H1 (cell line): ENCODE data around the gene TRIM10. TPM values are rescaled to one million over a fixed set of nuclear protein-coding genes. Genes with fewer than 3 reads are reported as not detected.

Experiments used
- CTCF ChIA-PET: fragments of 300-600 bp; sonication (Branson Sonifier 250); formaldehyde crosslinking; loops from one replicate; lab custom pipeline; 2021; ENCODE audit not compliant: partially characterized antibody; lab: Charles Lee
- POLR2A ChIA-PET: fragments of 300-600 bp; sonication (Branson Sonifier 250); formaldehyde crosslinking; loops from one replicate; lab custom pipeline; 2021; ENCODE audit warnings: inconsistent platforms; ENCODE audit not compliant: partially characterized antibody; lab: Charles Lee
- DNase-seq, 2 experiments: peaks; one replicate each; pipeline versions ENCODE4 v3.0.0 to v3.0.0-alpha.2; 2010 to 2022; ENCODE audit warnings: low spot score in 2 of 2, low read depth in 1 of 2, mixed read lengths in 1 of 2
- FAIRE-seq: peaks from 2 replicates; lab custom pipeline; 2011; peaks lifted over from hg19 to GRCh38; lab: Jason Lieb, UNC
- H2AFZ ChIP-seq: 2 replicates; pipeline ENCODE4 v1.8.1; 2012; ENCODE audit warnings: low read length, inconsistent platforms
- H2AK5ac ChIP-seq: 2 replicates; pipeline ENCODE4 v1.6.1; 2013; ENCODE audit warnings: low read depth, low read length
- H2BK120ac ChIP-seq: replicated peaks from 2 replicates; pipeline ENCODE3; 2013; ENCODE audit warnings: low read depth, low read length, inconsistent platforms
- H2BK12ac ChIP-seq: 2 replicates; pipeline ENCODE4 v1.6.1; 2013; ENCODE audit warnings: low read depth, low read length
- H2BK15ac ChIP-seq: 2 replicates; pipeline ENCODE4 v1.6.1; 2013; ENCODE audit warnings: low read length
- H2BK20ac ChIP-seq: 2 replicates; pipeline ENCODE4 v1.6.1; 2013; ENCODE audit warnings: low read length
- H2BK5ac ChIP-seq: 2 replicates; pipeline ENCODE4 v1.6.1; 2013; ENCODE audit warnings: low read depth, low read length
- H3K14ac ChIP-seq: 2 replicates; pipeline ENCODE4 v1.6.1; 2013; ENCODE audit warnings: inconsistent platforms; ENCODE audit not compliant: insufficient read length
- H3K18ac ChIP-seq: 2 replicates; pipeline ENCODE4 v1.6.1; 2013; ENCODE audit warnings: low read length; ENCODE audit errors: extremely low read depth
- H3K23ac ChIP-seq: 2 replicates; pipeline ENCODE4 v1.6.1; 2013; ENCODE audit warnings: inconsistent platforms; ENCODE audit not compliant: insufficient read length
- H3K23me2 ChIP-seq: 2 replicates; pipeline ENCODE4 v1.6.1; 2013; ENCODE audit warnings: low read depth, low read length
- H3K27ac ChIP-seq: 2 replicates; pipeline ENCODE4 v1.6.1; 2011; ENCODE audit warnings: low read depth, low read length, inconsistent platforms
- H3K27me3 ChIP-seq, 4 experiments: replicated peaks in 1 of 4; 1 replicate in 1 of 4; 2 replicates in 3 of 4; pipeline versions ENCODE4 v1.6.1 to v1.8.1; 2011 to 2013; ENCODE audit warnings: low read length in 3 of 4, mild to moderate bottlenecking in 3 of 4, inconsistent platforms in 2 of 4, mixed read lengths in 2 of 4, moderate library complexity in 1 of 4; ENCODE audit not compliant: control insufficient read depth in 3 of 4, insufficient read depth in 3 of 4; ENCODE audit errors: extremely low read depth in 1 of 4
- H3K36me3 ChIP-seq, 4 experiments: 2 replicates each; pipeline versions ENCODE4 v1.6.1 to v1.8.1; 2011 to 2013; ENCODE audit warnings: mild to moderate bottlenecking in 4 of 4, low read length in 3 of 4, moderate library complexity in 2 of 4, control low read depth in 1 of 4, inconsistent platforms in 1 of 4; ENCODE audit not compliant: insufficient read depth in 4 of 4, control insufficient read depth in 2 of 4
- H3K4ac ChIP-seq: replicated peaks from 2 replicates; pipeline ENCODE3; 2013; ENCODE audit warnings: low read length, low read depth, mixed read lengths, inconsistent platforms; ENCODE audit not compliant: insufficient read length
- H3K4me1 ChIP-seq, 4 experiments: replicated peaks in 1 of 4; 1 replicate in 1 of 4; 2 replicates in 3 of 4; pipeline versions ENCODE4 v1.6.1 to v1.8.1; 2011 to 2013; ENCODE audit warnings: low read length in 3 of 4, inconsistent platforms in 2 of 4, mixed read lengths in 1 of 4; ENCODE audit not compliant: insufficient read depth in 4 of 4, control insufficient read depth in 3 of 4
- H3K4me2 ChIP-seq, 2 experiments: 2 replicates each; pipeline versions ENCODE4 v1.6.1 to v1.8.1; 2011 to 2013; ENCODE audit warnings: low read depth in 2 of 2, low read length in 2 of 2, control low read depth in 1 of 2, inconsistent platforms in 1 of 2, mild to moderate bottlenecking in 1 of 2; ENCODE audit not compliant: insufficient read depth in 1 of 2
- H3K4me3 ChIP-seq, 4 experiments: fragments of 200-600, 300-600 bp in 1 of 4; sonication (generic), shearing (Covaris generic), sonication (Bioruptor Twin) in 1 of 4; 2 replicates each; pipeline versions ENCODE4 v1.5.1 to v1.8.1; 2011 to 2016; ENCODE audit warnings: low read length in 4 of 4, low read depth in 3 of 4, control low read depth in 2 of 4, inconsistent platforms in 2 of 4, mild to moderate bottlenecking in 2 of 4, mixed read lengths in 1 of 4, moderate library complexity in 1 of 4; ENCODE audit not compliant: insufficient read depth in 2 of 4; ENCODE audit errors: extremely low read depth in 1 of 4
- H3K56ac ChIP-seq: replicated peaks from 2 replicates; pipeline ENCODE3; 2013; ENCODE audit warnings: low read depth, mild to moderate bottlenecking, mixed read lengths, low read length, inconsistent platforms; ENCODE audit not compliant: insufficient read length
- H3K79me1 ChIP-seq: 2 replicates; pipeline ENCODE4 v1.6.1; 2013; ENCODE audit warnings: low read depth, low read length, control low read depth
- H3K79me2 ChIP-seq, 2 experiments: 2 replicates each; pipeline versions ENCODE4 v1.6.1 to v1.8.1; 2012 to 2013; ENCODE audit warnings: low read length in 2 of 2, mild to moderate bottlenecking in 2 of 2, inconsistent platforms in 1 of 2; ENCODE audit not compliant: insufficient read depth in 2 of 2, control insufficient read depth in 1 of 2
- H3K9ac ChIP-seq, 4 experiments: replicated peaks in 1 of 4; 1 replicate in 1 of 4; 2 replicates in 3 of 4; pipeline versions ENCODE4 v1.6.1 to v1.8.1; 2011 to 2013; ENCODE audit warnings: low read depth in 3 of 4, low read length in 3 of 4, control low read depth in 2 of 4, mild to moderate bottlenecking in 2 of 4, moderate library complexity in 2 of 4, inconsistent platforms in 1 of 4; ENCODE audit errors: extremely low read depth in 1 of 4
- H3K9me3 ChIP-seq, 2 experiments: 2 replicates each; pipeline versions ENCODE4 v1.6.1 to v1.8.1; 2012 to 2013; ENCODE audit warnings: mild to moderate bottlenecking in 2 of 2, moderate library complexity in 2 of 2, control low read depth in 1 of 2, inconsistent platforms in 1 of 2, low read depth in 1 of 2, low read length in 1 of 2, mixed read lengths in 1 of 2; ENCODE audit not compliant: insufficient read depth in 2 of 2
- H4K20me1 ChIP-seq, 2 experiments: replicated peaks in 1 of 2; 2 replicates each; pipeline versions ENCODE3 to v1.8.1; 2011 to 2013; ENCODE audit warnings: inconsistent platforms in 2 of 2, low read length in 2 of 2, mild to moderate bottlenecking in 1 of 2; ENCODE audit not compliant: insufficient read depth in 2 of 2, control insufficient read depth in 1 of 2
- H4K5ac ChIP-seq: 2 replicates; pipeline ENCODE4 v1.6.1; 2013; ENCODE audit warnings: low read length, low read depth, mixed read lengths, inconsistent platforms; ENCODE audit not compliant: insufficient read length
- H4K8ac ChIP-seq: 2 replicates; pipeline ENCODE4 v1.8.0; 2013; ENCODE audit warnings: mild to moderate bottlenecking, moderate library complexity, low read length, inconsistent platforms; ENCODE audit not compliant: insufficient read depth; ENCODE audit errors: extremely low read depth
- H4K91ac ChIP-seq: replicated peaks from 2 replicates; pipeline ENCODE3; 2013; ENCODE audit warnings: low read length, mixed read lengths, inconsistent platforms; ENCODE audit not compliant: insufficient read length
- ASH2L ChIP-seq: fragments of 200-600, 300-600 bp; sonication (generic); IDR thresholded peaks from one replicate; pipeline ENCODE4 v1.7.1; 2017; ENCODE audit warnings: low read length
- EZH2 ChIP-seq: fragments of 200-600 bp; sonication (generic); IDR thresholded peaks from 2 replicates; pipeline ENCODE4 v1.7.1; 2012; ENCODE audit warnings: low read depth, mild to moderate bottlenecking, moderate library complexity, low read length, inconsistent platforms; ENCODE audit not compliant: severe bottlenecking
- JUN ChIP-seq: IDR thresholded peaks from 2 replicates; pipeline ENCODE4 v1.6.1; 2011; ENCODE audit warnings: low read depth, mild to moderate bottlenecking, improper control_type of control experiment, low read length
- KDM4A ChIP-seq: IDR thresholded peaks from one replicate; pipeline ENCODE4 v1.7.1; 2012; ENCODE audit warnings: low read depth, mild to moderate bottlenecking, moderate library complexity, low read length, inconsistent platforms; ENCODE audit not compliant: severe bottlenecking
- KDM5A ChIP-seq: fragments of 200-600 bp; IDR thresholded peaks from 2 replicates; pipeline ENCODE4 v1.7.1; 2012; ENCODE audit warnings: mild to moderate bottlenecking, low read length, inconsistent platforms, mixed read lengths
- MAX ChIP-seq: IDR thresholded peaks from 2 replicates; pipeline ENCODE4 v1.6.1; 2012; ENCODE audit warnings: inconsistent platforms
- NANOG ChIP-seq: IDR thresholded peaks from 2 replicates; pipeline ENCODE4 v1.6.1; 2011; ENCODE audit warnings: low read length, low read depth, mild to moderate bottlenecking, inconsistent platforms; ENCODE audit not compliant: insufficient read depth, poor library complexity, severe bottlenecking
- POU5F1 ChIP-seq: IDR thresholded peaks from 2 replicates; pipeline ENCODE4 v1.6.1; 2011; ENCODE audit warnings: low read depth, mild to moderate bottlenecking, low read length, moderate library complexity
- SAP30 ChIP-seq: fragments of 300-600 bp; sonication (generic); IDR thresholded peaks from 2 replicates; pipeline ENCODE4 v1.7.1; 2012; ENCODE audit warnings: low read length, moderate library complexity, mild to moderate bottlenecking, inconsistent platforms; ENCODE audit not compliant: insufficient read depth, insufficient replicate concordance
- SIN3A ChIP-seq, 2 experiments: IDR thresholded peaks in 1 of 2; conservative IDR thresholded peaks in 1 of 2; 2 replicates each; pipeline ENCODE4 v1.6.1; 2011 to 2012; ENCODE audit warnings: low read length in 2 of 2, improper control_type of control experiment in 1 of 2, low read depth in 1 of 2, mild to moderate bottlenecking in 1 of 2
- SIX5 ChIP-seq: IDR thresholded peaks from 2 replicates; pipeline ENCODE4 v1.6.1; 2011; ENCODE audit warnings: mild to moderate bottlenecking, low read depth, low read length
- WGBS, 2 experiments: shearing (Covaris generic) in 1 of 2; methylation state at CpG; one replicate each; pipeline versions ENCODE4 v1.1.6 to v1.1.7; 2013 to 2015; ENCODE audit warnings: low lambda C conversion rate in 2 of 2, mixed read lengths in 2 of 2, inconsistent platforms in 1 of 2, low coverage in 1 of 2, missing lambda C conversion rate in 1 of 2; ENCODE audit not compliant: insufficient replicate concordance in 2 of 2, insufficient coverage in 1 of 2, insufficient read length in 1 of 2; ENCODE audit errors: extremely low coverage in 1 of 2, missing lambda C conversion rate in 1 of 2; 5-methylcytosine and 5-hydroxymethylcytosine counted together
- polyA plus RNA-seq, 7 experiments: library from polyadenylated mRNA; depleted of rRNA in 3 of 7; stranded (reverse) in 5 of 7; unstranded in 2 of 7; fragments of >200 nt in 5 of 7; fragments of 200-250 nt in 2 of 7; gene quantifications; 1 replicate in 5 of 7; 2 replicates in 1 of 7; 4 replicates in 1 of 7; pipeline versions ENCODE4 v1.2.1 to v1.2.3, GENCODE V29; 2011 to 2013; ENCODE audit warnings: missing spikeins in 2 of 7, mixed read lengths in 2 of 7
- total RNA-seq: library from RNA; stranded (reverse); fragmentation: NEBNext Ultra II Directional; extraction: Animal tissue kit (Norgen Biotek cat#: 25700); gene quantifications from 2 replicates; pipeline ENCODE4 v1.2.1, GENCODE V29; 2021

TRIM10 gene
- total and polyA plus RNA-seq, 2 of the 8 experiments (the other 6 are each of a cell fraction or from before 2014, with no cell fraction given), result 0.06 TPM; not detected in 1

GRCh38 chr6:30113003-30113759 lies 47.8 kb downstream of the TRIM10 start, which contains the start of gene TRIM31:
Gene TRIM31 (minus strand): TSS chr6:30113090. CDS start chr6:30112805, 285 bp downstream.
- H3K4me2 ChIP-seq, result no peak within 1 kb of the TSS
- H2BK120ac ChIP-seq, result no peak within 1 kb of the TSS
- H3K36me3 ChIP-seq, result no peaks in the 10 kb centered on the region
- H3K56ac ChIP-seq, result no peak within 1 kb of the TSS
- no peak within 1 kb of the TSS for H2BK12ac ChIP-seq
- H2BK5ac ChIP-seq, result no peak within 1 kb of the TSS
- H4K91ac ChIP-seq, result no peak within 1 kb of the TSS
- POLR2A ChIA-PET, result interaction anchor here (1.6 kb wide), 1 partner anchor 11 kb away, joined by 4 read pairs; no protein-coding TSS in a partner anchor
- H3K79me2 ChIP-seq, result no peaks in the 10 kb centered on the region
- no peak within 1 kb of the TSS for H3K14ac ChIP-seq
- no peak within 1 kb of the TSS for H3K18ac ChIP-seq
- no peak within 1 kb of the TSS for H3K4ac ChIP-seq
- H3K23me2 ChIP-seq, result no peaks in the 10 kb centered on the region
- no peak within 1 kb of the TSS for H3K27ac ChIP-seq
- no peak within 1 kb of the TSS for H4K5ac ChIP-seq
- no peak within 1 kb of the TSS for H2BK15ac ChIP-seq
- H4K20me1 ChIP-seq, result no peaks in the 10 kb centered on the region
- H3K4me1 ChIP-seq, result no peaks in the 10 kb centered on the region
- 83 to 100% methylated on average over 1 to 3 of the region's 3 CpGs for WGBS, 2 experiments
- H2BK20ac ChIP-seq, result no peak within 1 kb of the TSS
- no peak within 1 kb of the TSS for H2AFZ ChIP-seq
- no peaks in the 10 kb centered on the region for H3K79me1 ChIP-seq
- no peak within 1 kb of the TSS for H4K8ac ChIP-seq
- peaks cover 0 to 13% (median 7%) of the 10 kb centered on the region in 4 experiments; a peak in 5 of 7 replicates for H3K27me3 ChIP-seq
- H2AK5ac ChIP-seq, result no peak within 1 kb of the TSS
- no peak within 1 kb of the TSS for H3K23ac ChIP-seq
- H3K9me3 ChIP-seq, result no peaks in the 10 kb centered on the region
- CTCF ChIA-PET, result interaction anchor here (1.6 to 3.6 kb wide), 5 partner anchors 10 to 19 kb away, joined by 4 to 23 read pairs (median 12); no protein-coding TSS in a partner anchor
- no peak within 1 kb of the TSS for H3K4me3 ChIP-seq
- DNase-seq (no peak), FAIRE-seq (no peak)
- H3K9ac ChIP-seq, result no peak within 1 kb of the TSS
- TF ChIP-seq KDM4A, result no peak
- no peak for TF ChIP-seq MAX
- no peak for TF ChIP-seq SIN3A (conservative IDR thresholded peaks at IDR 0.05 in 1 of 2, IDR thresholded peaks at IDR 0.05 in 1 of 2; ENCODE audit: low read depth in 1 of 2, low read length in 2 of 2)
- no peak for TF ChIP-seq SIX5
- TF ChIP-seq NANOG, result no peak
- no peak for TF ChIP-seq KDM5A
- TF ChIP-seq POU5F1, result no peak
- no peak for TF ChIP-seq JUN
- TF ChIP-seq EZH2, result no peak
- no peak for TF ChIP-seq SAP30
- no peak for TF ChIP-seq ASH2L
